ENCODE results near the gene BBS10.

DNA sequence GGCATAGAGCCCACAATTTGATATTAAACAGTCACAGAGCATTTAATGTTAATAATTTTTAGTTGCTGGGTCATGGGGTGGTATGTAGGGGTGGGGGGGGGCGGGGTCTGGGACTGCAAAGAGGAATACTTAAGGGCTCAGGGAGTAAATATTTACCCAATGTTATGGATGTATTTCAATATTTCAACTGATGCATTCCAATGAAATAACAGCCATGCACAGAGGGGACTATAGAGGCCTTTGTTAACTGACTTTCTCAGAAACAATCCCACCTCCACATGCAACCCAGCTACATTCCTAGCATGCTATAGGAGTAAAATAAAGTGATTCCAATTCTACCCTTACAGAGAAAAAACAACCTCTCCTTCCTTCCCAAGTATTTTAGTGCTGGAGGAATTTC lies 7.9 kb upstream of the BBS10 start:
- TF ChIP-seq, protein P1, sequence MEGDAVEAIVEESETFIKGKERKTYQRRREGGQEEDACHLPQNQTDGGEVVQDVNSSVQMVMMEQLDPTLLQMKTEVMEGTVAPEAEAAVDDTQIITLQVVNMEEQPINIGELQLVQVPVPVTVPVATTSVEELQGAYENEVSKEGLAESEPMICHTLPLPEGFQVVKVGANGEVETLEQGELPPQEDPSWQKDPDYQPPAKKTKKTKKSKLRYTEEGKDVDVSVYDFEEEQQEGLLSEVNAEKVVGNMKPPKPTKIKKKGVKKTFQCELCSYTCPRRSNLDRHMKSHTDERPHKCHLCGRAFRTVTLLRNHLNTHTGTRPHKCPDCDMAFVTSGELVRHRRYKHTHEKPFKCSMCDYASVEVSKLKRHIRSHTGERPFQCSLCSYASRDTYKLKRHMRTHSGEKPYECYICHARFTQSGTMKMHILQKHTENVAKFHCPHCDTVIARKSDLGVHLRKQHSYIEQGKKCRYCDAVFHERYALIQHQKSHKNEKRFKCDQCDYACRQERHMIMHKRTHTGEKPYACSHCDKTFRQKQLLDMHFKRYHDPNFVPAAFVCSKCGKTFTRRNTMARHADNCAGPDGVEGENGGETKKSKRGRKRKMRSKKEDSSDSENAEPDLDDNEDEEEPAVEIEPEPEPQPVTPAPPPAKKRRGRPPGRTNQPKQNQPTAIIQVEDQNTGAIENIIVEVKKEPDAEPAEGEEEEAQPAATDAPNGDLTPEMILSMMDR (IDR thresholded peaks at IDR 0.05) = no peak
- TF ChIP-seq EP300 (IDR thresholded peaks at IDR 0.05; ENCODE audit: low read depth) = no peak
- TF ChIP-seq POLR2A (IDR thresholded peaks at IDR 0.05) = no peak
- no peak for TF ChIP-seq POLR2AphosphoS5 (IDR thresholded peaks at IDR 0.05)
